IPS-18a (cell line): ENCODE data around the gene GLUD1.
"Not testable (repeated sequence)": the region's sequence is repeated elsewhere in the genome, so short reads cannot be mapped to it uniquely, and the experiment has no call there.

Experiments
- H3K27ac ChIP-seq: one replicate; pipeline ENCODE4 v1.5.1; 2013; ENCODE audit warnings: low read length
- H3K27me3 ChIP-seq: one replicate; pipeline ENCODE4 v1.6.1; 2013; ENCODE audit warnings: mild to moderate bottlenecking, low read length; ENCODE audit not compliant: control insufficient read depth, insufficient read depth
- H3K36me3 ChIP-seq: one replicate; pipeline ENCODE4 v1.6.1; 2013; ENCODE audit warnings: low read depth, low read length; ENCODE audit not compliant: control insufficient read depth
- H3K4me1 ChIP-seq: one replicate; pipeline ENCODE4 v1.6.1; 2013; ENCODE audit warnings: low read depth, low read length; ENCODE audit not compliant: control insufficient read depth
- H3K4me3 ChIP-seq: one replicate; pipeline ENCODE4 v1.5.1; 2013; ENCODE audit warnings: low read length
- H3K9ac ChIP-seq: one replicate; pipeline ENCODE4 v1.6.1; 2013; ENCODE audit warnings: mild to moderate bottlenecking, low read length, moderate library complexity
- H3K9me3 ChIP-seq: one replicate; pipeline ENCODE4 v1.6.1; 2013; ENCODE audit warnings: low read depth, low read length; ENCODE audit not compliant: control insufficient read depth

GLUD1 gene

GRCh38 chr10:87060280-87060928, 34.2 kb downstream of the GLUD1 start:
- H3K36me3 ChIP-seq, result peaks cover 62% of the 10 kb centered on the region
- H3K4me1 ChIP-seq, result no peaks in the 10 kb centered on the region
- H3K9ac ChIP-seq, result no peak overlapping the region
- H3K27me3 ChIP-seq, result no peaks in the 10 kb centered on the region
- no peak overlapping the region for H3K27ac ChIP-seq
- H3K9me3 ChIP-seq, result no peaks in the 10 kb centered on the region
- H3K4me3 ChIP-seq, result no peak overlapping the region

DNA sequence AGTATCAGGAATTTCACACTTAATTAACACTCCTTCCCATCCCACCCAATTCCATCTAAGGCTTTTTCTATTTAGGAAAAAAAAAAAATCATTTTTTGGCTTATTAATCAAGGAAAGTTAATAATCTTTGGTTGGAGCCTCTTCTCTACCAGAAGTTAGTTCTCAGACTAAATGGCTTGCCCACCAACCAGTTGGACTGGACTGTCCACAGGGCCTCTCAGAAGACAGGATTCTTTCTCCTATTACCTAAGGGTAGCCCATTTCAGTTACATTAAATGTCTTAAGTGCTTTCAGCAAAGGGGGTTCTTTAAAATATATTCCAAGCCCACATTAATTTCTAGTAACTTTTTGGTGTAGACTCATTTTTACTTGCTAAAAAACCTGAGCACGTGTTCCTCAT, 35.2 kb downstream of the GLUD1 start:
- H3K4me3 ChIP-seq, result no peak overlapping the region
- no peaks in the 10 kb centered on the region for H3K9me3 ChIP-seq
- H3K4me1 ChIP-seq, result no peaks in the 10 kb centered on the region
- no peak overlapping the region for H3K27ac ChIP-seq
- no peaks in the 10 kb centered on the region for H3K27me3 ChIP-seq
- H3K9ac ChIP-seq, result no peak overlapping the region
- peaks cover 54% of the 10 kb centered on the region for H3K36me3 ChIP-seq

GRCh38 chr10:87058171-87058570, 36.5 kb downstream of the GLUD1 start:
- Histone ChIP-seq H3K9ac (no peak overlapping the region), H3K36me3 (peaks cover 58% of the 10 kb centered on the region), H3K9me3 (no peaks in the 10 kb centered on the region), H3K27me3 (no peaks in the 10 kb centered on the region), H3K4me1 (no peaks in the 10 kb centered on the region), H3K27ac (no peak overlapping the region), H3K4me3 (no peak overlapping the region)

DNA sequence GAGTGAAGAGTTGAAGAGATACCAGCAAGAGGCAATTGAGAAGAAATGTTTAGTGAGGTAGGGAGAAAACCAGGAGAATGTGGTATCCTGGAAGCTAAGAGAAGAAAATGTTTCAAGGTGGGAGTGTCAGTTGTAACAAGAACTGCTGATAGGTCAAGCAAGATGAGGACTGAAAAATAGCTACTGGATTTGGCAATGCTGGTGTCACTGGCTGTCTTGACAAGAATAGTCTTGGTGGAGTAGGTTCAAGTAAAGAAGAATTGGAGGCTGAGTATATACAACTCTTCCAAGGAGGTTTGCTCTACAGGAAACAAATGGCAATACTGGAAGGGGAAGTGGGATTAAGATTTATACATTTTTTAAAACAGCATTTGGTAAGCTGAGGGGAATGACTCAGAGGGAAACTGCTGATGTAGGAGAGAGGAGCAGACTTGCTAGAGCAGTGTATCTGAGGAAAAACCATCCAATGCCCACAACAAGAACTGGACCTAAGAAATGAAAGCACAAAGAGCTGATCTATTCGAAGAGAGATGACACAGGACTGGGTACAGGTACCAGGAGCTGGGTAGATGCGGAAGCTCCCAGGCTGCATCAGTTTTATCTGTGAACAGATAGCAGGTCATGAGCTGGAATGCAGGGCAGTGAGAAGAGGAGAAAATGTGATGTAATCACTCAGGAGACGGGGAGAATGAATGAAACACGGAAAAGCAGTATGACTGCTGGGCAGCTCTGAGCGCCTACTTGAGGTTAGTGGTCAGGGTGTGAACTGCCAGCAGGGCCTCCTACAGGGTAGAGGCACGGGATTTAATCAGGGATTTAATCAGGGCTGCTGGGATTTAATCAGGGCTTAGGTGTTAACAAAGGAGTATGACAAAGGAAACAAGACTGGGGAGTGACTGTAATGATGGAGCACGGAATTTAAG, 40.0 kb downstream of the GLUD1 start:
- no peak overlapping the region for H3K27ac ChIP-seq
- no peaks in the 10 kb centered on the region for H3K27me3 ChIP-seq
- H3K36me3 ChIP-seq, result peaks cover 51% of the 10 kb centered on the region
- H3K4me3 ChIP-seq, result no peak overlapping the region
- H3K9ac ChIP-seq, result no peak overlapping the region
- no peaks in the 10 kb centered on the region for H3K4me1 ChIP-seq
- H3K9me3 ChIP-seq, result no peaks in the 10 kb centered on the region

DNA sequence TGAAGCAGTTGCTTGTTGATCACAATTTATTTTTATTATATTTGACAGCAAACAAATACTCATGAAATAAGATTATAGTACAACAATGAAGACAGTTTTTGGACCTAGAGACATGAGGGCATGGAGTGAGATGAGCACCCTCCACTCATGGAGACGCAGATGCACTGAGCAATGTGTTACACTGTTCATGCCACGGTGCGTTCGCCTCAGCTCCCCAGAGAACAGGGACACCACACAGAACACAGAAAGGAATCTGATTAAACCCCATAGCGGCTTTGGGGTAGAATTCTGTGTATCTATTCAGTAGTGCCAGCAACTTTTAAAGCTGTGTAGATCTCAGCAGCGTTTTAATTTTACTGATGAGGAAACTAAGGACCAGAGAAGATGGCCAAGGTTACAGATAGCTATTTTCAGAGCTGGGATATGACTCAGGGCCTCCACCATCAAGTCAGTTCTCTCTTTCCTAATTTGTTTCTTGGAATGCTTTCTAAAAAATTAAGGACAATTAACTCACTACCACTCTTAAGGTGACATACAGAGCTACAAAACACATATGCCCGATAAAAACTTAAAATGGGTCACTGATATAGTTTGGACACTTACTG, 41.0 kb downstream of the GLUD1 start:
- Histone ChIP-seq H3K9me3 (no peaks in the 10 kb centered on the region), H3K9ac (no peak overlapping the region), H3K27me3 (no peaks in the 10 kb centered on the region), H3K4me1 (no peaks in the 10 kb centered on the region), H3K27ac (no peak overlapping the region), H3K4me3 (no peak overlapping the region), H3K36me3 (peaks cover 45% of the 10 kb centered on the region)

DNA sequence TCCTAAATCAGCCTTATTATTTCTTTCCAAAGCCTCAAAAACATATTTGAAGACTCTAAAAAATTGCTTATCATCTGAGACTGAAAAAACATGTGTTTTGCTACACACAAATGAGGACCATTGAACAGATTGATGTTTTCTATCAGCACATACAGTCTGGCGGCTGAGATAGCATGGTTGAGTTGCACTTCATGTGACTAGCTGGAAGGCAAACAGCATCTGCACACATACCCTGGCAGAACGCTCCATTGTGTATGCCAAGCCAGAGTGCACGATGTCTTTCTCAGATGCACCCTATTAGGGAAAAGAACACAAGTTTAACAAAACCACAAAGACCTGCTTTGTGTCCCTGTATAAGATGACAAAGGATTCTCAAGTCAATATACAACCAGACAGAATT, 41.5 kb downstream of the GLUD1 start:
- Histone ChIP-seq H3K27ac (no peak overlapping the region), H3K4me1 (no peaks in the 10 kb centered on the region), H3K4me3 (no peak overlapping the region), H3K36me3 (peaks cover 40% of the 10 kb centered on the region), H3K9me3 (no peaks in the 10 kb centered on the region), H3K27me3 (no peaks in the 10 kb centered on the region), H3K9ac (no peak overlapping the region)

GRCh38 chr10:87045434-87045938, 49.2 kb downstream of the GLUD1 start:
- Histone ChIP-seq H3K27ac (no peak overlapping the region), H3K4me1 (no peaks in the 10 kb centered on the region), H3K9ac (no peak overlapping the region), H3K36me3 (peaks cover 12% of the 10 kb centered on the region), H3K4me3 (no peak overlapping the region), H3K9me3 (no peaks in the 10 kb centered on the region), H3K27me3 (no peaks in the 10 kb centered on the region)

DNA sequence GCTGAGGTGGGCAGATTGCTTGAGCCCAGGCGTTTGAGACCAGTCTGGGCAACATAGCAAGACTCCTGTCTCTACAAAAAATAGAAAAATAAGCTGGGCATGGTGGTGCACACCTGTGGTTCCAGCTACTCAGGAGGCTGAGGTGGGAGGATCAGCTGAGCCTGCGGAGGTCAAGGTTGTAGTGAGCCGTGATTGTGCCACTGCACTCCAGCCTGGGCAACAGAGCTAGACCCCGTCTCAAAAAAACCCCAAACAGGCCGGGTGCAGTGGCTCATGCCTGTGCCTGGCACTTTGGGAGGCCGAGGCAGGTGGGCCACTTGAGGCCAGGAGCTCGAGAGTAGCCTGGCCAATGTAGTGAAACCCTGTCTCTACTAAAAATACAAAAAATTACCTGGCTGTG, 51.1 kb downstream of the GLUD1 start:
- H3K9ac ChIP-seq, H3K36me3 ChIP-seq, H3K4me1 ChIP-seq, H3K27ac ChIP-seq, H3K4me3 ChIP-seq, H3K9me3 ChIP-seq, H3K27me3 ChIP-seq: not testable (repeated sequence)

DNA sequence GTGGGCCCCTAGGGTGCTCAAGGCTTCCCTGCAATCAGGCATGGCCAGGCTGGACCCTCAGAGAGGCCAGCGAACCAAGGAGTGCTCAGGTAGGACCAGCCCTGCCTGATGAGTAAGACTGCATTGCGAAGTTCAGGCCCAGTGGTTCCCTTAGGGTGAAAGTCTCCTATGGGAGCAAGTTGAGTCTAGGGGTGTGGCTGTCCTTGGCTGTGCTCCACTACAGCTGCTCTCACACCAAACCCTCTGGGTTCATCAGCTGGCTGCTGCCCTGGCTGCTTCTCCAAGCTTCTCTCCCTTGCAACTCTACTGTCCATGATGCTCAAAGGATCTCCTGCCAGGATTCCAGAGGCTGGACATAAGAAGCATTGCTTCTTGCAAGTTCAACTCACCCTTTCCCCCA, 55.9 kb downstream of the GLUD1 start:
- H3K27ac ChIP-seq, result no peak overlapping the region
- H3K27me3 ChIP-seq, result no peaks in the 10 kb centered on the region
- no peaks in the 10 kb centered on the region for H3K9me3 ChIP-seq
- no peaks in the 10 kb centered on the region for H3K36me3 ChIP-seq
- no peak overlapping the region for H3K9ac ChIP-seq
- H3K4me3 ChIP-seq, result no peak overlapping the region
- no peaks in the 10 kb centered on the region for H3K4me1 ChIP-seq

- Histone ChIP-seq H3K27me3 (no peaks in the 10 kb centered on the region), H3K36me3 (no peaks in the 10 kb centered on the region), H3K4me3 (no peak overlapping the region), H3K9me3 (no peaks in the 10 kb centered on the region), H3K9ac (no peak overlapping the region), H3K4me1 (no peaks in the 10 kb centered on the region), H3K27ac (no peak overlapping the region)
Observed at GRCh38 chr10:87038286-87038717, 56.3 kb downstream of the GLUD1 start.

GRCh38 chr10:87036623-87037022, 58.0 kb downstream of the GLUD1 start:
- Histone ChIP-seq H3K4me3 (no peak overlapping the region), H3K9me3 (no peaks in the 10 kb centered on the region), H3K9ac (no peak overlapping the region), H3K27me3 (no peaks in the 10 kb centered on the region), H3K36me3 (no peaks in the 10 kb centered on the region), H3K4me1 (no peaks in the 10 kb centered on the region), H3K27ac (no peak overlapping the region)
